Peyer's patch (tissue), 4 donors: ENCODE results near the gene HCFC1. TPM values are rescaled to one million over a fixed set of nuclear protein-coding genes. Genes with fewer than 3 reads are reported as not detected.

Experiments
- DNase-seq, 3 donors: peaks; one replicate each; pipeline ENCODE4 v3.0.0-alpha.2; 2017 to 2019
- H3K27ac ChIP-seq, 4 donors: fragments of 200-600 bp; sonication (generic); one replicate each; pipeline ENCODE4 v1.5.1; 2016 to 2019
- H3K27me3 ChIP-seq, 2 donors: fragments of 200-600 bp; sonication (generic); one replicate each; pipeline ENCODE4 v1.5.1; 2019
- H3K36me3 ChIP-seq, 3 donors: fragments of 200-600 bp; sonication (generic); one replicate each; pipeline ENCODE4 v1.5.1; 2016 to 2019
- H3K4me1 ChIP-seq, 4 donors: fragments of 200-600 bp; sonication (generic); one replicate each; pipeline ENCODE4 v1.5.1; 2016 to 2019
- H3K4me3 ChIP-seq, 4 donors: fragments of 200-600 bp; sonication (generic); 1 replicate in 3 of 4; 2 replicates in 1 of 4; pipeline ENCODE4 v1.5.1; 2016 to 2019; ENCODE audit warnings: mild to moderate bottlenecking in 1 of 4
- H3K9me3 ChIP-seq, 4 donors: fragments of 200-600 bp; sonication (generic); one replicate each; pipeline ENCODE4 v1.5.1; 2016 to 2019; ENCODE audit warnings: mild to moderate bottlenecking in 1 of 4
- POLR2A ChIP-seq, 2 donors: fragments of 450-650 bp; IDR thresholded peaks; one replicate each; pipeline ENCODE4 v1.5.1; 2017; ENCODE audit warnings: antibody characterized with exemption in 2 of 2, mild to moderate bottlenecking in 2 of 2, moderate library complexity in 2 of 2
- total RNA-seq, 4 donors: library from RNA; depleted of rRNA; stranded (reverse); fragments of >200 nt; gene quantifications; one replicate each; pipeline ENCODE4 v1.1.0, GENCODE V29; 2016
- TF ChIP-seq, protein P1 (sequence below), 6 experiments: fragments of 450-650 bp in 4 of 6; fragments of 200-600 bp in 2 of 6; sonication (generic) in 1 of 6; IDR thresholded peaks; one replicate each; pipeline ENCODE4 v1.5.1; 2017 to 2019; ENCODE audit warnings: antibody characterized with exemption in 6 of 6, mild to moderate bottlenecking in 3 of 6, moderate library complexity in 1 of 6

Gene HCFC1
- total RNA-seq, 4 donors from 2014 or later, result 44.1 to 70.6 (median 55.6) TPM

GRCh38 chrX:153934762-153935325, 36.8 kb downstream of the HCFC1 start, which contains the start of gene NAA10:
TSS of gene NAA10 (minus strand) at chrX:153935037. CDS start at chrX:153934904, 133 bp downstream.
- peak within 1 kb of the TSS; percentile 57 to 71 (median 62) for H3K27ac ChIP-seq
- DNase-seq, result peak; percentile 68 to 85 (median 80)
- peak in 1 of 2 donors; percentile 41 for TF ChIP-seq POLR2A (IDR thresholded peaks at IDR 0.05)
- TF ChIP-seq, protein P1, sequence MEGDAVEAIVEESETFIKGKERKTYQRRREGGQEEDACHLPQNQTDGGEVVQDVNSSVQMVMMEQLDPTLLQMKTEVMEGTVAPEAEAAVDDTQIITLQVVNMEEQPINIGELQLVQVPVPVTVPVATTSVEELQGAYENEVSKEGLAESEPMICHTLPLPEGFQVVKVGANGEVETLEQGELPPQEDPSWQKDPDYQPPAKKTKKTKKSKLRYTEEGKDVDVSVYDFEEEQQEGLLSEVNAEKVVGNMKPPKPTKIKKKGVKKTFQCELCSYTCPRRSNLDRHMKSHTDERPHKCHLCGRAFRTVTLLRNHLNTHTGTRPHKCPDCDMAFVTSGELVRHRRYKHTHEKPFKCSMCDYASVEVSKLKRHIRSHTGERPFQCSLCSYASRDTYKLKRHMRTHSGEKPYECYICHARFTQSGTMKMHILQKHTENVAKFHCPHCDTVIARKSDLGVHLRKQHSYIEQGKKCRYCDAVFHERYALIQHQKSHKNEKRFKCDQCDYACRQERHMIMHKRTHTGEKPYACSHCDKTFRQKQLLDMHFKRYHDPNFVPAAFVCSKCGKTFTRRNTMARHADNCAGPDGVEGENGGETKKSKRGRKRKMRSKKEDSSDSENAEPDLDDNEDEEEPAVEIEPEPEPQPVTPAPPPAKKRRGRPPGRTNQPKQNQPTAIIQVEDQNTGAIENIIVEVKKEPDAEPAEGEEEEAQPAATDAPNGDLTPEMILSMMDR (IDR thresholded peaks at IDR 0.05), result no peak
- H3K36me3 ChIP-seq, result peaks cover 0 to 21% (median 0%) of the 10 kb centered on the region in 3 donors
- H3K27me3 ChIP-seq, result no peaks in the 10 kb centered on the region
- no peaks in the 10 kb centered on the region for H3K9me3 ChIP-seq
- H3K4me1 ChIP-seq, result peaks cover 0 to 14% (median 2%) of the 10 kb centered on the region in 4 donors
- peak within 1 kb of the TSS; percentile 49 to 87 (median 78) for H3K4me3 ChIP-seq

DNA sequence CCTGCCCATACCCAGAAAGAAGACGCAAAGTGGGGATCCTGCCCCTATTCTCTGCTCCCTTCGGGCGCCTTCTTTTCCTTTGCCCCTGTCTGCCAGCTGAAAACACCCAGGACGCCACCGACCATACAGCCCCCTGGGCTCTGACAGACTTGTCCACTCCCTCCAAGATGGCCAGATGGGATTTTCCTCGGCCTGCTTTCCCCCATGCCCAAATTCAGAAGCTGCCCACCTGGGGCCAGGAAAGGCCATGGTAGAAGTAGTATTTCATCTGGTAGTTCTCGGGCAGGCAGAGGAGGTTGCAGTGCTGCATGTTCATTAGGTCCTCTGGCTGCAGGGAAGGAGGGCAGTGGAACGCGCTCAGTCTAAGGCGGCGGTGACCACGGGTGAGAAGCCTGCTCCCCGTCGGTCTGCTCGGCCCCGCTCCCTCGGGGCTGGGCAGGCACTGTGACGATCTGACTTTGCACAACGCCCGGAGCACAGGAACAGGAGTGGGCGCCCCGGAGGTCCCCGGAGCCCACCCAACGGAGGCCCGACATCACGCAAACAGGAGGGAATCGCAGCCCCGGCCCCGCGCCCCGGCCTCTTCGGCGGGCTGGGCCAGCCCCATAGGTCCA, 37.4 kb downstream of the HCFC1 start:
- Histone ChIP-seq H3K9me3 (no peaks in the 10 kb centered on the region), H3K4me1 (peaks cover 0 to 18% (median 2%) of the 10 kb centered on the region in 4 donors), H3K27me3 (no peaks in the 10 kb centered on the region), H3K36me3 (peaks cover 0 to 21% (median 0%) of the 10 kb centered on the region in 3 donors), H3K27ac (peak overlapping the region; percentile 57 to 71 (median 62)), H3K4me3 (peak overlapping the region; percentile 49 to 87 (median 78))
- peak in 1 of 3 donors; percentile 50 for DNase-seq
- no peak for TF ChIP-seq POLR2A (IDR thresholded peaks at IDR 0.05)
- TF ChIP-seq, protein P1 (IDR thresholded peaks at IDR 0.05), result no peak

DNA sequence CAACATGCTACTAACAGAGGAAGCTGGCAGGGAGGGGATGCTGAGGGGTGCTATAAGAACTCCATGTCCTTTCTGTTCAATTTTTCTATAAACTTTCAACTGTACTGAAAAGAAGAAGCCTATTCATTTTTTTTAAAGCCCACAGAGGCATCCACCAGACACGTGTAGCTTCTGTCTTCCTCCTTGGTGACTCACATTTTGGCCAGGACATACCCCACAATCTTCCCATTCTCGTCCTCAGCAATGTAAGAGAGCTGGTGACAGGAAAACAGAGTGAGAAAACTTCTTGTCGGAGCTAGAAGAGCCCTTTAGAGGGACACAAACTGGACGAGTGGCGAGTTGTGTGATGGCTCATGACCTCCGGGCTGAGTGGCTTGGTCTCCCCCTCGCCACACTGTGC, 37.9 kb downstream of the HCFC1 start:
- Histone ChIP-seq H3K27ac (peak overlapping the region in 1 of 4 donors; percentile 71), H3K36me3 (peaks cover 0 to 21% (median 0%) of the 10 kb centered on the region in 3 donors), H3K4me3 (peak overlapping the region in 3 of 4 donors; percentile 78 to 87 (median 79)), H3K27me3 (no peaks in the 10 kb centered on the region), H3K4me1 (peaks cover 0 to 23% (median 2%) of the 10 kb centered on the region in 4 donors), H3K9me3 (no peaks in the 10 kb centered on the region)
- TF ChIP-seq POLR2A (IDR thresholded peaks at IDR 0.05), result no peak
- TF ChIP-seq, protein P1 (IDR thresholded peaks at IDR 0.05), result no peak
- DNase-seq, result no peak

DNA sequence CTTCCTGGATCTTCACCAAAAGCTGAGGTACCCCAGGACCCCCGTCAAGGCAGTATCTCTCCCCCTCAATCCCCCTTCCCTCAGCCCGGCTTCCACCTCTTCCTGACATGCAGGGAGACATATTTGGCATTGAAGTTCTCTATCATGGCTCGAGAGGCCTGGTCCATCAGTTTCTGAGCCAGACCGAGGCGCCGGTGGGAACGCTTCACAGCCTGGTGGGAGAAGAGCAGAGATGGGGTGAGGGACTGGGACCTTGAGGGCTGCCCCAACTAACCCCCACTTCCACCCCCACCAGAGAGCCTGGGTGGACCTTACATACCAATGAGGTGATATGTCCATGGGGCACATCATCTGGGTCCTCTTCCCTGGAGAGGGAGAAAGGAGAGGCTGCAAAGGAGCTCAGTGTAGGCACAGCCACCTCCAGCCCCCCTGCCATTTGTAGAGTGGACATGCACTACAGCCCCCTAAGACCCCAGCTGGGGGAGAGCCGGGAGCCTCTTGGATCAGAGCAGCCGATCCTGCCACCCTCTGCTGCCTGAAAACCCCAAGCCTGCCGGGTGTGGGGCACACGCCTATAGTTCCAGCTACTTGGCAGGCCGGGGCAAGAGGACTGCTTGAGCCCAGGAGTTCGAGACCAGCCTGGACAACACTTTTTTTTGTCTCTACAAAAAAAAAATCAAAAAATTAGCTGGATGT, 39.2 kb downstream of the HCFC1 start:
- no peaks in the 10 kb centered on the region for H3K9me3 ChIP-seq
- peaks cover 0 to 25% (median 6%) of the 10 kb centered on the region in 4 donors for H3K4me1 ChIP-seq
- peaks cover 0 to 21% (median 0%) of the 10 kb centered on the region in 3 donors for H3K36me3 ChIP-seq
- TF ChIP-seq, protein P1 (IDR thresholded peaks at IDR 0.05), result no peak
- TF ChIP-seq POLR2A (IDR thresholded peaks at IDR 0.05), result no peak
- no peak for DNase-seq
- no peak overlapping the region for H3K4me3 ChIP-seq
- H3K27ac ChIP-seq, result no peak overlapping the region
- H3K27me3 ChIP-seq, result no peaks in the 10 kb centered on the region

DNA sequence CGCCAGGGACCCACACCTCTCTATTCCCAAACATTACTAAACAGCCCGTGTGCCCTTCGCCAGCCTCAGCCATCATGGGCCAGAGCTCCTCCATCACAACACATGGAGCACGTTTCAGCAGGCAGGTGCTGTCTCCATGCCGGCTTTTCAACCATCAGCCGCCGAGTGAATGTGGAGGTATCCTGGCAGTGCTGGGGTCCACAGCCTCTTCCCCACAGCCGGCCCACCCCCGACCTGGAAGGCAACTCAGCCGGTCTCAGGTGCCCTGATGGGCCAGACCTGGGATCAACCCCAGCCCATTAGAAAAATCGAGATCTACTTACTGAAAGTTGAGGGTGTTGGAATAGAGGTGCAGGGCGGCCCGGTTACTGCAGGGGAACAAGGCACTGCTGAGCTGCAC, 39.9 kb downstream of the HCFC1 start:
- TF ChIP-seq, protein P1 (IDR thresholded peaks at IDR 0.05), result no peak
- TF ChIP-seq POLR2A (IDR thresholded peaks at IDR 0.05), result no peak
- H3K4me1 ChIP-seq, result peaks cover 0 to 31% (median 9%) of the 10 kb centered on the region in 4 donors
- H3K27ac ChIP-seq, result no peak overlapping the region
- DNase-seq, result no peak
- H3K4me3 ChIP-seq, result no peak overlapping the region
- no peaks in the 10 kb centered on the region for H3K27me3 ChIP-seq
- H3K36me3 ChIP-seq, result peaks cover 0 to 21% (median 0%) of the 10 kb centered on the region in 3 donors
- no peaks in the 10 kb centered on the region for H3K9me3 ChIP-seq
